GM19455 (cell line): ENCODE results near the gene RAB27A.
"Not testable (repeated sequence)": the region's sequence is repeated elsewhere in the genome, so short reads cannot be mapped to it uniquely, and the experiment has no call there.

Source experiments
- ATAC-seq: cut with Tn5 transposase; IDR thresholded peaks from one replicate; pipeline ENCODE4 v1.9.1; 2021; ENCODE audit not compliant: unreplicated experiment

RAB27A gene

GRCh38 chr15:55282284-55282833 is 7.3 kb downstream of the RAB27A start:
- no peak for ATAC-seq

- no peak for ATAC-seq
Measured at GRCh38 chr15:55281517-55282228, 7.9 kb downstream of the RAB27A start.

GRCh38 chr15:55280589-55280988 is 9.0 kb downstream of the RAB27A start:
- not testable (repeated sequence) for ATAC-seq

- ATAC-seq = peak; percentile 86
Measured at GRCh38 chr15:55279746-55280351, 9.8 kb downstream of the RAB27A start.

GRCh38 chr15:55279100-55279745 is 10.4 kb downstream of the RAB27A start:
- ATAC-seq = no peak

GRCh38 chr15:55277715-55278114 is 11.9 kb downstream of the RAB27A start:
- ATAC-seq = no peak

GRCh38 chr15:55277116-55277564 is 12.5 kb downstream of the RAB27A start:
- peak; percentile 48 for ATAC-seq

GRCh38 chr15:55276324-55276723 is 13.3 kb downstream of the RAB27A start:
- ATAC-seq = no peak

GRCh38 chr15:55270291-55270690 is 19.3 kb downstream of the RAB27A start:
- no peak for ATAC-seq

GRCh38 chr15:55268176-55268695 is 21.4 kb downstream of the RAB27A start:
- no peak for ATAC-seq

GRCh38 chr15:55267401-55268175 is 22.0 kb downstream of the RAB27A start:
- peak; percentile 87 for ATAC-seq

GRCh38 chr15:55266547-55266946 is 23.1 kb downstream of the RAB27A start:
- ATAC-seq = no peak

GRCh38 chr15:55260562-55261131 is 29.0 kb downstream of the RAB27A start:
- no peak for ATAC-seq

GRCh38 chr15:55257938-55258337 is 31.7 kb downstream of the RAB27A start:
- ATAC-seq = no peak

- ATAC-seq = no peak
Measured at GRCh38 chr15:55257012-55257670, 32.5 kb downstream of the RAB27A start.

GRCh38 chr15:55256281-55257011 is 33.2 kb downstream of the RAB27A start:
- no peak for ATAC-seq

- ATAC-seq = no peak
Measured at GRCh38 chr15:55255714-55256113, 33.9 kb downstream of the RAB27A start.

- no peak for ATAC-seq
Measured at GRCh38 chr15:55254916-55255679, 34.5 kb downstream of the RAB27A start.

GRCh38 chr15:55253580-55253979 is 36.0 kb downstream of the RAB27A start:
- ATAC-seq = no peak
